ENCODE measurements around the gene LZIC.

- TF ChIP-seq, protein P1, sequence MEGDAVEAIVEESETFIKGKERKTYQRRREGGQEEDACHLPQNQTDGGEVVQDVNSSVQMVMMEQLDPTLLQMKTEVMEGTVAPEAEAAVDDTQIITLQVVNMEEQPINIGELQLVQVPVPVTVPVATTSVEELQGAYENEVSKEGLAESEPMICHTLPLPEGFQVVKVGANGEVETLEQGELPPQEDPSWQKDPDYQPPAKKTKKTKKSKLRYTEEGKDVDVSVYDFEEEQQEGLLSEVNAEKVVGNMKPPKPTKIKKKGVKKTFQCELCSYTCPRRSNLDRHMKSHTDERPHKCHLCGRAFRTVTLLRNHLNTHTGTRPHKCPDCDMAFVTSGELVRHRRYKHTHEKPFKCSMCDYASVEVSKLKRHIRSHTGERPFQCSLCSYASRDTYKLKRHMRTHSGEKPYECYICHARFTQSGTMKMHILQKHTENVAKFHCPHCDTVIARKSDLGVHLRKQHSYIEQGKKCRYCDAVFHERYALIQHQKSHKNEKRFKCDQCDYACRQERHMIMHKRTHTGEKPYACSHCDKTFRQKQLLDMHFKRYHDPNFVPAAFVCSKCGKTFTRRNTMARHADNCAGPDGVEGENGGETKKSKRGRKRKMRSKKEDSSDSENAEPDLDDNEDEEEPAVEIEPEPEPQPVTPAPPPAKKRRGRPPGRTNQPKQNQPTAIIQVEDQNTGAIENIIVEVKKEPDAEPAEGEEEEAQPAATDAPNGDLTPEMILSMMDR (IDR thresholded peaks at IDR 0.05), result no peak
- no peak for TF ChIP-seq SMC3 (IDR thresholded peaks at IDR 0.05; ENCODE audit: low read depth, low read length)
- TF ChIP-seq MXI1 (IDR thresholded peaks at IDR 0.05; ENCODE audit: low read depth, low read length), result no peak
- TF ChIP-seq FOXJ3 (CRISPR knock-in tag; IDR thresholded peaks at IDR 0.05), result no peak
- TF ChIP-seq REST (IDR thresholded peaks at IDR 0.05; ENCODE audit: low read depth, low read length), result no peak
- no peak for TF ChIP-seq GABPA (IDR thresholded peaks at IDR 0.05; ENCODE audit: low read depth)
- no peak for TF ChIP-seq NRF1 (IDR thresholded peaks at IDR 0.05; ENCODE audit: low read depth, low read length)
- no peak for TF ChIP-seq YY1 (IDR thresholded peaks at IDR 0.05; ENCODE audit: low read depth)
- TF ChIP-seq GATA2 (CRISPR knock-in tag; IDR thresholded peaks at IDR 0.05), result no peak
- no peak for TF ChIP-seq EZH2phosphoT487 (IDR thresholded peaks at IDR 0.05; ENCODE audit: borderline replicate concordance, low read depth)
- TF ChIP-seq MEF2A (IDR thresholded peaks at IDR 0.05; ENCODE audit: borderline replicate concordance, low read depth), result no peak
- no peak for TF ChIP-seq SIN3A (IDR thresholded peaks at IDR 0.05; ENCODE audit: borderline replicate concordance, low read depth, low read length)
- no peak for TF ChIP-seq RAD21 (IDR thresholded peaks at IDR 0.05; ENCODE audit: low read length)
These were observed 41.1 kb downstream of the LZIC start for GRCh38 chr1:9902060-9902452.

Measured in SK-N-SH (cell line).